Loucy (cell line): ENCODE data around the gene CLSTN2.

Source experiments
- H2AFZ ChIP-seq: fragments of 200-600 bp; sonication (generic); 2 replicates; pipeline ENCODE4 v1.6.0; 2016; ENCODE audit warnings: antibody characterized with exemption, mild to moderate bottlenecking, low read length, moderate library complexity
- H3F3A ChIP-seq: fragments of 200-600 bp; 2 replicates; pipeline ENCODE4 v1.6.0; 2016; ENCODE audit warnings: antibody characterized with exemption, low read depth, mild to moderate bottlenecking
- H3K27me3 ChIP-seq: fragments of 200-600 bp; sonication (generic); 2 replicates; pipeline ENCODE4 v1.6.1; 2014; ENCODE audit warnings: low read length, mild to moderate bottlenecking; ENCODE audit not compliant: insufficient read depth, poor library complexity, severe bottlenecking
- H3K36me3 ChIP-seq: fragments of 200-600 bp; sonication (generic); 2 replicates; pipeline ENCODE4 v1.6.1; 2016; ENCODE audit warnings: low read length; ENCODE audit not compliant: insufficient read depth
- H3K4me1 ChIP-seq: fragments of 200-600 bp; sonication (generic); 2 replicates; pipeline ENCODE4 v1.5.1; 2014; ENCODE audit warnings: low read length, mild to moderate bottlenecking; ENCODE audit not compliant: insufficient read depth, poor library complexity, severe bottlenecking
- H3K4me2 ChIP-seq: fragments of 200-600 bp; sonication (generic); 2 replicates; pipeline ENCODE4 v1.6.0; 2014; ENCODE audit warnings: antibody characterized with exemption, low read length, low read depth, mild to moderate bottlenecking; ENCODE audit not compliant: poor library complexity, severe bottlenecking
- H3K4me3 ChIP-seq: fragments of 200-600 bp; sonication (generic); 2 replicates; pipeline ENCODE4 v1.5.1; 2014; ENCODE audit warnings: low read length, mild to moderate bottlenecking, mixed read lengths; ENCODE audit not compliant: poor library complexity, severe bottlenecking
- H3K79me2 ChIP-seq: fragments of 200-600 bp; sonication (generic); 2 replicates; pipeline ENCODE4 v1.6.1; 2014; ENCODE audit warnings: low read length; ENCODE audit not compliant: insufficient read depth
- H3K9ac ChIP-seq: fragments of 200-600 bp; sonication (generic); 2 replicates; pipeline ENCODE4 v1.6.0; 2014; ENCODE audit warnings: mild to moderate bottlenecking, low read depth, low read length, moderate library complexity; ENCODE audit not compliant: poor library complexity, severe bottlenecking
- H3K9me2 ChIP-seq: fragments of 200-600 bp; sonication (generic); replicated peaks from 2 replicates; pipeline ENCODE4 v1.6.1; 2016; ENCODE audit warnings: low read depth, low read length, mixed read lengths
- H3K9me3 ChIP-seq: fragments of 200-600 bp; sonication (generic); 2 replicates; pipeline ENCODE4 v1.6.1; 2014; ENCODE audit warnings: mild to moderate bottlenecking, antibody characterized with exemption, low read length, low read depth; ENCODE audit not compliant: insufficient read depth
- H4K20me1 ChIP-seq: fragments of 200-600 bp; sonication (generic); 2 replicates; pipeline ENCODE4 v1.6.0; 2014; ENCODE audit warnings: antibody characterized with exemption, low read length, mild to moderate bottlenecking; ENCODE audit not compliant: insufficient read depth, poor library complexity, severe bottlenecking
- EZH2phosphoT487 ChIP-seq: fragments of 200-600 bp; IDR thresholded peaks from 2 replicates; pipeline ENCODE4 v1.6.1; 2018; ENCODE audit warnings: antibody characterized with exemption, mild to moderate bottlenecking, moderate library complexity, borderline replicate concordance
- TF ChIP-seq, protein P1 (sequence below): fragments of 200-600 bp; sonication (generic); conservative IDR thresholded peaks from 2 replicates; pipeline ENCODE4 v1.5.1; 2014; ENCODE audit warnings: mild to moderate bottlenecking, antibody characterized with exemption, low read length

The CLSTN2 gene

DNA sequence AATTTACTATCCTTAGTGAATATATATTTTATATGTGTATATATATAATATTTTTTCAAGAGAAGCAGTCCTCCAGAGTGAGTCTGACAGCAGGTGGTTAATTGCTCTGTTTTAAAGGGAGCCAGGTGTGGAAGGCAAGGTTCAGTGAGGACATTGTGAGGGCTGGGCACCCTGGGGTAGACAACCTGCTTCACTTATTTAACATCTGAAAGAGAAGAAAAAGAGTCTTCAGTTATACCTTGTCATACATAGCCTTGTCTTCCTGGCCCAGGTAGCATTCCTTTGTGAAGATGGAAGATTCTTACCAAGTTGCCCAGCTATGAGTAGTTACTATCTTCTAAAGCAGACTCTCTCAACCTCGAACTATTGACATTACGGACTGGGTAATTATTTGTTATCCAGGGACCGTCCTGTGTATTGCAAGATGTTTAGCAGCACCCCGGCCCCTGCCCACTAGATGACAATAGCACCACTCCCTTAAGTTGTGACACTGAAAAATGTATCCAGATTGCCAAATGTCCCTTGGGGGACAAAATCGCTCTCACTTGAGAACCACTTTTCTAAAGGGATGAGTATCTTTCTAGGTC lies 406.9 kb downstream of the CLSTN2 start:
- Histone ChIP-seq H4K20me1 (no peaks in the 10 kb centered on the region), H3K27me3 (no peaks in the 10 kb centered on the region), H3K4me2 (no peak overlapping the region), H3F3A (no peaks in the 10 kb centered on the region), H3K36me3 (no peaks in the 10 kb centered on the region), H3K79me2 (no peaks in the 10 kb centered on the region), H2AFZ (no peak overlapping the region), H3K4me3 (no peak overlapping the region), H3K9me3 (no peaks in the 10 kb centered on the region), H3K9me2 (no peaks in the 10 kb centered on the region), H3K9ac (no peak overlapping the region), H3K4me1 (no peaks in the 10 kb centered on the region)
- TF ChIP-seq, protein P1, sequence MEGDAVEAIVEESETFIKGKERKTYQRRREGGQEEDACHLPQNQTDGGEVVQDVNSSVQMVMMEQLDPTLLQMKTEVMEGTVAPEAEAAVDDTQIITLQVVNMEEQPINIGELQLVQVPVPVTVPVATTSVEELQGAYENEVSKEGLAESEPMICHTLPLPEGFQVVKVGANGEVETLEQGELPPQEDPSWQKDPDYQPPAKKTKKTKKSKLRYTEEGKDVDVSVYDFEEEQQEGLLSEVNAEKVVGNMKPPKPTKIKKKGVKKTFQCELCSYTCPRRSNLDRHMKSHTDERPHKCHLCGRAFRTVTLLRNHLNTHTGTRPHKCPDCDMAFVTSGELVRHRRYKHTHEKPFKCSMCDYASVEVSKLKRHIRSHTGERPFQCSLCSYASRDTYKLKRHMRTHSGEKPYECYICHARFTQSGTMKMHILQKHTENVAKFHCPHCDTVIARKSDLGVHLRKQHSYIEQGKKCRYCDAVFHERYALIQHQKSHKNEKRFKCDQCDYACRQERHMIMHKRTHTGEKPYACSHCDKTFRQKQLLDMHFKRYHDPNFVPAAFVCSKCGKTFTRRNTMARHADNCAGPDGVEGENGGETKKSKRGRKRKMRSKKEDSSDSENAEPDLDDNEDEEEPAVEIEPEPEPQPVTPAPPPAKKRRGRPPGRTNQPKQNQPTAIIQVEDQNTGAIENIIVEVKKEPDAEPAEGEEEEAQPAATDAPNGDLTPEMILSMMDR = no peak
- no peak for TF ChIP-seq EZH2phosphoT487

DNA sequence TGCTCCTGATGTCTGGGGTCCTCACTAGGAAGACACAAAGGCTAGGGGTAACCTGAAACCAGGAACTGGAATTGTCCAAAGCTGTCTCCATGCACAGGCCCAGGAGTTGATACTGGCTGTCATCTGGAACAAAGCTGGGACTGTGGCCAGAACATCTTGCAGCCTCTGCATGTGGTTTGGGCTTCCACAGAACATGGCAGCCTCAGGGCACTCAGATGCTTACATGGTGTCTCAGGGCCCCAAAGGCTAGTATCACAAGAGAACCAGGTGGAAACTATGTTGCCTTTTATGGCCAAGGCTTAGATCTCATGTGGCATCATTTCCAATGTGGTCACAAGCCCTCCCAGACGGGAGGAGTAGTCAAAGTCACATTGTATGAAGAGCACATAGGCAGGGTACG lies 407.7 kb downstream of the CLSTN2 start:
- Histone ChIP-seq H3K4me1 (no peaks in the 10 kb centered on the region), H4K20me1 (no peaks in the 10 kb centered on the region), H2AFZ (no peak overlapping the region), H3K36me3 (no peaks in the 10 kb centered on the region), H3K79me2 (no peaks in the 10 kb centered on the region), H3K4me2 (no peak overlapping the region), H3K9ac (no peak overlapping the region), H3K4me3 (no peak overlapping the region), H3K27me3 (no peaks in the 10 kb centered on the region), H3F3A (no peaks in the 10 kb centered on the region), H3K9me3 (no peaks in the 10 kb centered on the region), H3K9me2 (no peaks in the 10 kb centered on the region)
- TF ChIP-seq, protein P1 = no peak
- no peak for TF ChIP-seq EZH2phosphoT487

DNA sequence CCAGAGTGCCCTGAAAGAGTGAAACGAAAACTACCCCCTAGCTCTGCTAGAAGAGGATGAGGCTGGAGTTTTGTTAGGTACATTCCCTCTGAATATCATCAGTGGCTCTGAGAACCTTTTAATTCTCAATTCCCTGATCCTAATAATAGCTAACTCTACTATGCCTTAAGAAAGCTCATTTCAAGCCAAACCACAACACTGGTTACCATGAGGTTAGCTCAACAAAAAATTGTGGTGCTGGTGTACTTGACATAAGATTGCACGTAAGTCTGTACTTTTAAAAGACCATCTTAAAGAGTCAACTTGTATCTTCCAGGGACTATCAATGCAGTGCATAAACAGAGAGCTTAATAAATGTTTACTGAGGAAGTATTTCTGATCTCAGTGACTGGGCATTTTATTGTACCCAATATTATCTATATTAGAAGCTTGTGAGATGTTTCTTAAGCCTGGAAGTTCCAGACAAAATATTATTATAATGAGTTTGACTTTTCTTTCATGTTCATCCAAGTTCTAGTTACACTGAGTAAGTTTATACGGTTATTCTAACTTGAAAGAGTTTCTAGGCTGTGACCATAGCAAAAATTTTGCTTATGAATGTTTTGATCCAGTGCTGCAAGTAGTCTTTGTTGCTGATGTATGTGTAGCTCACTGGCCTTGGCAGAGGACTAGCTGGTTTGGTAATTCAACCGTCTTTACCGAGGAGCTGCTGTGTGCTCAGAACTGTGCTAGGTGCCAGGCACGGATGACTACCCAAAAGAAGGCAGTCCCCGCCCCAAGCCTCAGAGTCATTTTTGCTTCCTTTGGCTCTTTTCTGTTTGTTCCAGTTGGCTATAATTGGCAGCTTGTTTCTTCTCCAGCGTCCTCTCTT lies 408.5 kb downstream of the CLSTN2 start:
- H3K9ac ChIP-seq = no peak overlapping the region
- H3K9me2 ChIP-seq = no peaks in the 10 kb centered on the region
- H3K27me3 ChIP-seq = no peaks in the 10 kb centered on the region
- no peaks in the 10 kb centered on the region for H4K20me1 ChIP-seq
- TF ChIP-seq EZH2phosphoT487 = no peak
- TF ChIP-seq, protein P1 = no peak
- H3K4me1 ChIP-seq = no peaks in the 10 kb centered on the region
- no peak overlapping the region for H2AFZ ChIP-seq
- H3K36me3 ChIP-seq = no peaks in the 10 kb centered on the region
- H3K4me3 ChIP-seq = no peak overlapping the region
- no peaks in the 10 kb centered on the region for H3F3A ChIP-seq
- no peaks in the 10 kb centered on the region for H3K9me3 ChIP-seq
- no peak overlapping the region for H3K4me2 ChIP-seq
- no peaks in the 10 kb centered on the region for H3K79me2 ChIP-seq
